Lower leg skin (tissue), 3 donors: ENCODE measurements around the gene PDCD6IP.

Source experiments
- POLR2A ChIP-seq, 2 donors: fragments of 450-650 bp; IDR thresholded peaks; one replicate each; pipeline ENCODE4 v1.6.1; 2016 to 2017; ENCODE audit warnings: antibody characterized with exemption in 2 of 2, mild to moderate bottlenecking in 1 of 2, moderate library complexity in 1 of 2
- TF ChIP-seq, protein P1 (sequence below), 3 donors: fragments of 450-650 bp; IDR thresholded peaks; one replicate each; pipeline ENCODE4 v1.5.1; 2016; ENCODE audit warnings: antibody characterized with exemption in 3 of 3, mild to moderate bottlenecking in 3 of 3, moderate library complexity in 2 of 3

DNA sequence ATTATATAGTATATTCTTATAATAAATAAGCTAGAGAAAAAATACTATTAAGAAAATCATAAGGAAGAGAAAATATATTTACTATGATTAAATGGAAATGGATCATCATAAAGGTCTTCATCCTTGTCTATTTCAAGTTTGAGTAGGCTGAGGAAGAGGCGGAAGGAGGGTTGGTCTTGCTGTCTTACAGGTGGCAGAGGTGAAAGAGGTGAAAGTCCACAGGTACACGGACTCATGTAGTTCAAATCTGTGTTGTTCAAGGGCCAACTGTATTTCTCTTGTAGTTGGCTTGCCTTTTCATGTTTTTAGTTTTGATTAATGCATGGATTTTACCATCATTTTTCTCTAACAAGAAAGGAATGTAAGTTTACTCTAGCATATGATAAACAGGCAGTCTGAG, 41.7 kb downstream of the PDCD6IP start:
- TF ChIP-seq, protein P1, sequence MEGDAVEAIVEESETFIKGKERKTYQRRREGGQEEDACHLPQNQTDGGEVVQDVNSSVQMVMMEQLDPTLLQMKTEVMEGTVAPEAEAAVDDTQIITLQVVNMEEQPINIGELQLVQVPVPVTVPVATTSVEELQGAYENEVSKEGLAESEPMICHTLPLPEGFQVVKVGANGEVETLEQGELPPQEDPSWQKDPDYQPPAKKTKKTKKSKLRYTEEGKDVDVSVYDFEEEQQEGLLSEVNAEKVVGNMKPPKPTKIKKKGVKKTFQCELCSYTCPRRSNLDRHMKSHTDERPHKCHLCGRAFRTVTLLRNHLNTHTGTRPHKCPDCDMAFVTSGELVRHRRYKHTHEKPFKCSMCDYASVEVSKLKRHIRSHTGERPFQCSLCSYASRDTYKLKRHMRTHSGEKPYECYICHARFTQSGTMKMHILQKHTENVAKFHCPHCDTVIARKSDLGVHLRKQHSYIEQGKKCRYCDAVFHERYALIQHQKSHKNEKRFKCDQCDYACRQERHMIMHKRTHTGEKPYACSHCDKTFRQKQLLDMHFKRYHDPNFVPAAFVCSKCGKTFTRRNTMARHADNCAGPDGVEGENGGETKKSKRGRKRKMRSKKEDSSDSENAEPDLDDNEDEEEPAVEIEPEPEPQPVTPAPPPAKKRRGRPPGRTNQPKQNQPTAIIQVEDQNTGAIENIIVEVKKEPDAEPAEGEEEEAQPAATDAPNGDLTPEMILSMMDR (IDR thresholded peaks at IDR 0.05): no peak
- no peak for TF ChIP-seq POLR2A (IDR thresholded peaks at IDR 0.05)
